ENCODE results near the gene ARHGEF1.

DNA sequence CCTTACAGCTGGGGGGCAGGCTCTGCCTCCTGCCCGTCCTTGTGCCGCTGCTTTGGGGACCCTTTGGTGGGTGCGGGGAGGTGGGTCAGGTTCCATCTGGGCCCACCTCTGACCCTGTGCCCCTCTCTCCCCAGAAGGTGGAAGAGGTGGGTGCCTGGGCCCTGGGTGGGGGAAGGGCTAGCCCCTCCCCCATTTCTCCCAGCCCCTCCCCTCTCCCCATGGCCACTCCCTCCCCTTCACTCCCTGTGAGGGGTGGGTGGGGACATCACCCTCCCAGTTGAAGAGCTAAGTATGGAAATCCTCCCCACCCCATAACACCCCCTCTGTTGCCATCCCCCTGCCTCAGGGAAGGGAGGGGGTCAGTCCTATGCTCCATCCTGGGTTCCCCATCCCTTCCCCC lies 14.2 kb downstream of the ARHGEF1 start:
- no peak for TF ChIP-seq EZH2phosphoT487 (IDR thresholded peaks at IDR 0.05)
- TF ChIP-seq, protein P1, sequence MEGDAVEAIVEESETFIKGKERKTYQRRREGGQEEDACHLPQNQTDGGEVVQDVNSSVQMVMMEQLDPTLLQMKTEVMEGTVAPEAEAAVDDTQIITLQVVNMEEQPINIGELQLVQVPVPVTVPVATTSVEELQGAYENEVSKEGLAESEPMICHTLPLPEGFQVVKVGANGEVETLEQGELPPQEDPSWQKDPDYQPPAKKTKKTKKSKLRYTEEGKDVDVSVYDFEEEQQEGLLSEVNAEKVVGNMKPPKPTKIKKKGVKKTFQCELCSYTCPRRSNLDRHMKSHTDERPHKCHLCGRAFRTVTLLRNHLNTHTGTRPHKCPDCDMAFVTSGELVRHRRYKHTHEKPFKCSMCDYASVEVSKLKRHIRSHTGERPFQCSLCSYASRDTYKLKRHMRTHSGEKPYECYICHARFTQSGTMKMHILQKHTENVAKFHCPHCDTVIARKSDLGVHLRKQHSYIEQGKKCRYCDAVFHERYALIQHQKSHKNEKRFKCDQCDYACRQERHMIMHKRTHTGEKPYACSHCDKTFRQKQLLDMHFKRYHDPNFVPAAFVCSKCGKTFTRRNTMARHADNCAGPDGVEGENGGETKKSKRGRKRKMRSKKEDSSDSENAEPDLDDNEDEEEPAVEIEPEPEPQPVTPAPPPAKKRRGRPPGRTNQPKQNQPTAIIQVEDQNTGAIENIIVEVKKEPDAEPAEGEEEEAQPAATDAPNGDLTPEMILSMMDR (IDR thresholded peaks at IDR 0.05), result no peak
- TF ChIP-seq EZH2 (IDR thresholded peaks at IDR 0.05), result no peak

All from neural progenitor cell (in vitro differentiated cells).